PFSK-1 (cell line): ENCODE results near the gene ZNF561.

Experiments used
- FOXP2 ChIP-seq: optimal IDR thresholded peaks from 2 replicates; pipeline ENCODE3; 2011; ENCODE audit warnings: borderline replicate concordance, control low read depth, inconsistent platforms; ENCODE audit not compliant: insufficient read depth; ENCODE audit errors: extremely low read length, extremely low read depth
- POLR2AphosphoS5 ChIP-seq: IDR thresholded peaks from 2 replicates; pipeline ENCODE4 v1.6.1; 2012; ENCODE audit warnings: low read depth, mild to moderate bottlenecking, control low read depth, low read length, moderate library complexity
- REST ChIP-seq, 2 experiments: IDR thresholded peaks; 2 replicates each; pipeline versions ENCODE4 v1.6.1 to v1.8.0; 2011 to 2012; ENCODE audit warnings: low read depth in 2 of 2, low read length in 2 of 2, control low read depth in 1 of 2, inconsistent platforms in 1 of 2, mild to moderate bottlenecking in 1 of 2, moderate library complexity in 1 of 2; ENCODE audit not compliant: insufficient read depth in 1 of 2
- SIN3A ChIP-seq: IDR thresholded peaks from 2 replicates; pipeline ENCODE4 v1.6.1; 2012; ENCODE audit warnings: mild to moderate bottlenecking, low read length, moderate library complexity, borderline replicate concordance; ENCODE audit not compliant: insufficient read depth
- TAF1 ChIP-seq: IDR thresholded peaks from 2 replicates; pipeline ENCODE4 v1.6.1; 2012; ENCODE audit warnings: low read length, control low read depth, borderline replicate concordance; ENCODE audit not compliant: insufficient read depth

The ZNF561 gene

GRCh38 chr19:9644472-9644871 is 23.4 kb upstream of the ZNF561 start:
- TF ChIP-seq TAF1 = no peak
- no peak for TF ChIP-seq POLR2AphosphoS5
- no peak for TF ChIP-seq REST (IDR thresholded peaks at IDR 0.05; ENCODE audit: insufficient read depth in 1 of 2, low read depth in 2 of 2, low read length in 2 of 2)
- no peak for TF ChIP-seq SIN3A
- no peak for TF ChIP-seq FOXP2

GRCh38 chr19:9641810-9642209 is 20.8 kb upstream of the ZNF561 start:
- TF ChIP-seq POLR2AphosphoS5 = no peak
- no peak for TF ChIP-seq TAF1
- no peak for TF ChIP-seq REST (IDR thresholded peaks at IDR 0.05; ENCODE audit: insufficient read depth in 1 of 2, low read depth in 2 of 2, low read length in 2 of 2)
- no peak for TF ChIP-seq SIN3A
- TF ChIP-seq FOXP2 = no peak

- TF ChIP-seq POLR2AphosphoS5 = no peak
- no peak for TF ChIP-seq REST (IDR thresholded peaks at IDR 0.05; ENCODE audit: insufficient read depth in 1 of 2, low read depth in 2 of 2, low read length in 2 of 2)
- no peak for TF ChIP-seq SIN3A
- no peak for TF ChIP-seq TAF1
- TF ChIP-seq FOXP2 = no peak
Measured at GRCh38 chr19:9640956-9641355, 19.9 kb upstream of the ZNF561 start.

- TF ChIP-seq FOXP2 (no peak), REST (IDR thresholded peaks at IDR 0.05; ENCODE audit: insufficient read depth in 1 of 2, low read depth in 2 of 2, low read length in 2 of 2) (no peak), SIN3A (no peak), TAF1 (no peak), POLR2AphosphoS5 (no peak)
Measured at GRCh38 chr19:9636018-9636417, 15.0 kb upstream of the ZNF561 start.

- no peak for TF ChIP-seq TAF1
- no peak for TF ChIP-seq SIN3A
Measured at GRCh38 chr19:9627856-9628255, 6.8 kb upstream of the ZNF561 start.
